GM23338 (cell line): ENCODE results near the gene PAQR5. TPM values are rescaled to one million over a fixed set of nuclear protein-coding genes. Genes with fewer than 3 reads are reported as not detected.

Source experiments
- ATAC-seq: fragments of 200-7000 bp; cut with Tn5 transposase; 3 replicates; pipeline ENCODE4 v1.9.1; 2020
- DNase-seq: peaks from one replicate; pipeline ENCODE4 v3.0.0-alpha.2; 2015; ENCODE audit warnings: low spot score
- H2AFZ ChIP-seq: fragments of 200-600 bp; sonication (generic); 2 replicates; pipeline ENCODE4 v1.8.0; 2016; ENCODE audit warnings: antibody characterized with exemption, mild to moderate bottlenecking, moderate library complexity
- H3F3A ChIP-seq: fragments of 200-600 bp; sonication (generic); replicated peaks from 2 replicates; pipeline ENCODE4 v1.8.0; 2017; ENCODE audit warnings: antibody characterized with exemption, mixed run types, low read depth
- H3K27ac ChIP-seq: fragments of 200-600 bp; sonication (generic); 2 replicates; pipeline ENCODE4 v1.6.1; 2016; ENCODE audit warnings: low read depth
- H3K27me3 ChIP-seq: fragments of 200-600 bp; sonication (generic); 2 replicates; pipeline ENCODE4 v1.8.0; 2016; ENCODE audit warnings: mild to moderate bottlenecking, mixed run types, moderate library complexity; ENCODE audit not compliant: insufficient read depth
- H3K36me3 ChIP-seq: fragments of 200-600 bp; sonication (generic); 2 replicates; pipeline ENCODE4 v1.8.0; 2016; ENCODE audit warnings: mild to moderate bottlenecking; ENCODE audit not compliant: insufficient read depth
- H3K4me1 ChIP-seq: fragments of 200-600 bp; sonication (generic); 2 replicates; pipeline ENCODE4 v1.8.0; 2016; ENCODE audit warnings: mild to moderate bottlenecking, moderate library complexity; ENCODE audit not compliant: insufficient read depth
- H3K4me2 ChIP-seq: fragments of 200-600 bp; sonication (generic); 2 replicates; pipeline ENCODE4 v1.7.1; 2017; ENCODE audit warnings: mixed run types
- H3K4me3 ChIP-seq: fragments of 200-600 bp; sonication (generic); 2 replicates; pipeline ENCODE4 v1.6.1; 2016; ENCODE audit warnings: mixed run types
- H3K79me2 ChIP-seq: fragments of 200-600 bp; sonication (generic); replicated peaks from 2 replicates; pipeline ENCODE4 v1.8.0; 2017; ENCODE audit warnings: mild to moderate bottlenecking; ENCODE audit not compliant: insufficient read depth
- H3K9me2 ChIP-seq: fragments of 200-600 bp; sonication (generic); 2 replicates; pipeline ENCODE4 v1.8.0; 2017; ENCODE audit not compliant: insufficient read depth
- H4K20me1 ChIP-seq: fragments of 200-600 bp; sonication (generic); replicated peaks from 2 replicates; pipeline ENCODE4 v1.8.0; 2017; ENCODE audit warnings: mild to moderate bottlenecking; ENCODE audit not compliant: insufficient read depth
- H3K27ac Mint-ChIP-seq: 2 replicates; pipeline ENCODE4 v1.8.0; 2020; ENCODE audit warnings: inconsistent platforms, mild to moderate bottlenecking, moderate library complexity, mixed read lengths
- H3K27me3 Mint-ChIP-seq: 3 replicates; pipeline ENCODE4 v1.8.0; 2022; ENCODE audit warnings: low read depth, mild to moderate bottlenecking, moderate library complexity, mixed read lengths, inconsistent platforms; ENCODE audit not compliant: insufficient read depth, poor library complexity
- H3K36me3 Mint-ChIP-seq: 3 replicates; pipeline ENCODE4 v1.8.0; 2021; ENCODE audit warnings: low read depth, mild to moderate bottlenecking, inconsistent platforms, moderate library complexity, mixed read lengths
- H3K4me1 Mint-ChIP-seq: 3 replicates; pipeline ENCODE4 v1.8.0; 2020; ENCODE audit warnings: mild to moderate bottlenecking, inconsistent platforms, mixed read lengths
- H3K4me3 Mint-ChIP-seq: 3 replicates; pipeline ENCODE4 v1.8.0; 2021; ENCODE audit warnings: moderate library complexity, mild to moderate bottlenecking, inconsistent platforms, mixed read lengths
- H3K9me3 Mint-ChIP-seq: 3 replicates; pipeline ENCODE4 v1.8.0; 2020; ENCODE audit warnings: moderate library complexity, mild to moderate bottlenecking, inconsistent platforms, mixed read lengths
- CREB1 ChIP-seq: fragments of 250-450 bp; sonication (Bioruptor Pico); IDR thresholded peaks from 2 replicates; pipeline ENCODE4 v1.5.0; 2020; ENCODE audit warnings: low read depth, mild to moderate bottlenecking, moderate library complexity
- CTCF ChIP-seq, 2 experiments: fragments of 200-600 bp in 1 of 2; sonication (generic) in 1 of 2; conservative IDR thresholded peaks; 2 replicates each; pipeline versions ENCODE4 v1.5.1 to v1.6.1; 2016 to 2017; ENCODE audit warnings: antibody characterized with exemption in 2 of 2, low read depth in 2 of 2, mild to moderate bottlenecking in 2 of 2, moderate library complexity in 1 of 2
- ETS1 ChIP-seq: IDR thresholded peaks from 2 replicates; pipeline ENCODE4 v1.6.1; 2016; ENCODE audit warnings: antibody characterized with exemption
- EZH2 ChIP-seq: fragments of 200-600 bp; sonication (generic); IDR thresholded peaks from one replicate; pipeline ENCODE4 v1.8.0; 2017; ENCODE audit warnings: antibody characterized with exemption, mild to moderate bottlenecking, low read depth; ENCODE audit not compliant: unreplicated experiment
- EZH2phosphoT487 ChIP-seq: fragments of 200-600 bp; sonication (generic); IDR thresholded peaks from one replicate; pipeline ENCODE4 v1.8.1; 2018; ENCODE audit warnings: antibody characterized with exemption; ENCODE audit not compliant: unreplicated experiment
- JUNB ChIP-seq: IDR thresholded peaks from one replicate; pipeline ENCODE4 v1.6.1; 2016; ENCODE audit warnings: antibody characterized with exemption; ENCODE audit not compliant: unreplicated experiment
- NANOG ChIP-seq: IDR thresholded peaks from 2 replicates; pipeline ENCODE4 v1.6.1; 2016; ENCODE audit warnings: antibody characterized with exemption, borderline replicate concordance
- POLR2AphosphoS5 ChIP-seq: IDR thresholded peaks from 2 replicates; pipeline ENCODE4 v1.6.1; 2016; ENCODE audit warnings: antibody characterized with exemption, low read depth
- STAT1 ChIP-seq: IDR thresholded peaks from one replicate; pipeline ENCODE4 v1.6.1; 2016; ENCODE audit warnings: antibody characterized with exemption; ENCODE audit not compliant: unreplicated experiment
- ZNF114 ChIP-seq: fragments of 250-450 bp; sonication (Bioruptor Pico); IDR thresholded peaks from 2 replicates; pipeline ENCODE4 v1.5.0; 2020; ENCODE audit warnings: mild to moderate bottlenecking, moderate library complexity
- ZNF331 ChIP-seq: fragments of 250-450 bp; sonication (Bioruptor Pico); IDR thresholded peaks from 2 replicates; pipeline ENCODE4 v1.5.0; 2020; ENCODE audit warnings: low read depth, mild to moderate bottlenecking, moderate library complexity
- polyA plus RNA-seq: library from polyadenylated mRNA; unstranded; fragments of >200 nt; fragmentation: Nextera tagmentation; extraction: Ambion mirVana; gene quantifications from 2 replicates; pipeline ENCODE4 v1.2.1, GENCODE V29; 2016
- total RNA-seq: library from RNA; depleted of rRNA; stranded (reverse); fragments of >200 nt; shearing (Covaris generic); gene quantifications from 2 replicates; pipeline ENCODE4 v1.2.3, GENCODE V29; 2014
- TF ChIP-seq, protein P1 (sequence below): fragments of 250-450 bp; sonication (Bioruptor Pico); IDR thresholded peaks from 2 replicates; pipeline ENCODE4 v1.5.0; 2020; ENCODE audit warnings: mild to moderate bottlenecking, moderate library complexity
- TF ChIP-seq, protein P2 (sequence below): IDR thresholded peaks from one replicate; pipeline ENCODE4 v1.6.1; 2018; ENCODE audit warnings: antibody characterized with exemption; ENCODE audit not compliant: unreplicated experiment

PAQR5 gene
- total and polyA plus RNA-seq, 2 experiments from 2014 or later: 8.7 to 14.5 TPM

GRCh38 chr15:69405110-69405509, 106.4 kb downstream of the PAQR5 start:
- H3K4me1 Mint-ChIP-seq: peaks cover 7% of the 10 kb centered on the region; the same call in 1 of the 3 replicates
- H3F3A ChIP-seq: no peaks in the 10 kb centered on the region
- no peak overlapping the region for H3K27ac Mint-ChIP-seq
- no peak overlapping the region for H3K4me3 Mint-ChIP-seq
- H3K27me3 Mint-ChIP-seq: peaks cover 3% of the 10 kb centered on the region
- no peaks in the 10 kb centered on the region for H3K9me3 Mint-ChIP-seq
- H3K27ac ChIP-seq: no peak overlapping the region
- no peaks in the 10 kb centered on the region; the same call in 1 of the 2 replicates for H3K4me1 ChIP-seq
- ATAC-seq: no peak
- no peaks in the 10 kb centered on the region for H3K79me2 ChIP-seq
- no peak overlapping the region for H2AFZ ChIP-seq
- no peaks in the 10 kb centered on the region for H3K9me2 ChIP-seq
- no peak overlapping the region for H3K4me2 ChIP-seq
- H3K36me3 Mint-ChIP-seq: no peaks in the 10 kb centered on the region; the same call in 2 of the 3 replicates
- no peak overlapping the region for H3K4me3 ChIP-seq
- DNase-seq: no peak
- H3K27me3 ChIP-seq: no peaks in the 10 kb centered on the region
- no peak for TF ChIP-seq EZH2
- TF ChIP-seq STAT1: no peak
- no peak for TF ChIP-seq CTCF (conservative IDR thresholded peaks at IDR 0.05; ENCODE audit: low read depth in 2 of 2)
- TF ChIP-seq, protein P1, sequence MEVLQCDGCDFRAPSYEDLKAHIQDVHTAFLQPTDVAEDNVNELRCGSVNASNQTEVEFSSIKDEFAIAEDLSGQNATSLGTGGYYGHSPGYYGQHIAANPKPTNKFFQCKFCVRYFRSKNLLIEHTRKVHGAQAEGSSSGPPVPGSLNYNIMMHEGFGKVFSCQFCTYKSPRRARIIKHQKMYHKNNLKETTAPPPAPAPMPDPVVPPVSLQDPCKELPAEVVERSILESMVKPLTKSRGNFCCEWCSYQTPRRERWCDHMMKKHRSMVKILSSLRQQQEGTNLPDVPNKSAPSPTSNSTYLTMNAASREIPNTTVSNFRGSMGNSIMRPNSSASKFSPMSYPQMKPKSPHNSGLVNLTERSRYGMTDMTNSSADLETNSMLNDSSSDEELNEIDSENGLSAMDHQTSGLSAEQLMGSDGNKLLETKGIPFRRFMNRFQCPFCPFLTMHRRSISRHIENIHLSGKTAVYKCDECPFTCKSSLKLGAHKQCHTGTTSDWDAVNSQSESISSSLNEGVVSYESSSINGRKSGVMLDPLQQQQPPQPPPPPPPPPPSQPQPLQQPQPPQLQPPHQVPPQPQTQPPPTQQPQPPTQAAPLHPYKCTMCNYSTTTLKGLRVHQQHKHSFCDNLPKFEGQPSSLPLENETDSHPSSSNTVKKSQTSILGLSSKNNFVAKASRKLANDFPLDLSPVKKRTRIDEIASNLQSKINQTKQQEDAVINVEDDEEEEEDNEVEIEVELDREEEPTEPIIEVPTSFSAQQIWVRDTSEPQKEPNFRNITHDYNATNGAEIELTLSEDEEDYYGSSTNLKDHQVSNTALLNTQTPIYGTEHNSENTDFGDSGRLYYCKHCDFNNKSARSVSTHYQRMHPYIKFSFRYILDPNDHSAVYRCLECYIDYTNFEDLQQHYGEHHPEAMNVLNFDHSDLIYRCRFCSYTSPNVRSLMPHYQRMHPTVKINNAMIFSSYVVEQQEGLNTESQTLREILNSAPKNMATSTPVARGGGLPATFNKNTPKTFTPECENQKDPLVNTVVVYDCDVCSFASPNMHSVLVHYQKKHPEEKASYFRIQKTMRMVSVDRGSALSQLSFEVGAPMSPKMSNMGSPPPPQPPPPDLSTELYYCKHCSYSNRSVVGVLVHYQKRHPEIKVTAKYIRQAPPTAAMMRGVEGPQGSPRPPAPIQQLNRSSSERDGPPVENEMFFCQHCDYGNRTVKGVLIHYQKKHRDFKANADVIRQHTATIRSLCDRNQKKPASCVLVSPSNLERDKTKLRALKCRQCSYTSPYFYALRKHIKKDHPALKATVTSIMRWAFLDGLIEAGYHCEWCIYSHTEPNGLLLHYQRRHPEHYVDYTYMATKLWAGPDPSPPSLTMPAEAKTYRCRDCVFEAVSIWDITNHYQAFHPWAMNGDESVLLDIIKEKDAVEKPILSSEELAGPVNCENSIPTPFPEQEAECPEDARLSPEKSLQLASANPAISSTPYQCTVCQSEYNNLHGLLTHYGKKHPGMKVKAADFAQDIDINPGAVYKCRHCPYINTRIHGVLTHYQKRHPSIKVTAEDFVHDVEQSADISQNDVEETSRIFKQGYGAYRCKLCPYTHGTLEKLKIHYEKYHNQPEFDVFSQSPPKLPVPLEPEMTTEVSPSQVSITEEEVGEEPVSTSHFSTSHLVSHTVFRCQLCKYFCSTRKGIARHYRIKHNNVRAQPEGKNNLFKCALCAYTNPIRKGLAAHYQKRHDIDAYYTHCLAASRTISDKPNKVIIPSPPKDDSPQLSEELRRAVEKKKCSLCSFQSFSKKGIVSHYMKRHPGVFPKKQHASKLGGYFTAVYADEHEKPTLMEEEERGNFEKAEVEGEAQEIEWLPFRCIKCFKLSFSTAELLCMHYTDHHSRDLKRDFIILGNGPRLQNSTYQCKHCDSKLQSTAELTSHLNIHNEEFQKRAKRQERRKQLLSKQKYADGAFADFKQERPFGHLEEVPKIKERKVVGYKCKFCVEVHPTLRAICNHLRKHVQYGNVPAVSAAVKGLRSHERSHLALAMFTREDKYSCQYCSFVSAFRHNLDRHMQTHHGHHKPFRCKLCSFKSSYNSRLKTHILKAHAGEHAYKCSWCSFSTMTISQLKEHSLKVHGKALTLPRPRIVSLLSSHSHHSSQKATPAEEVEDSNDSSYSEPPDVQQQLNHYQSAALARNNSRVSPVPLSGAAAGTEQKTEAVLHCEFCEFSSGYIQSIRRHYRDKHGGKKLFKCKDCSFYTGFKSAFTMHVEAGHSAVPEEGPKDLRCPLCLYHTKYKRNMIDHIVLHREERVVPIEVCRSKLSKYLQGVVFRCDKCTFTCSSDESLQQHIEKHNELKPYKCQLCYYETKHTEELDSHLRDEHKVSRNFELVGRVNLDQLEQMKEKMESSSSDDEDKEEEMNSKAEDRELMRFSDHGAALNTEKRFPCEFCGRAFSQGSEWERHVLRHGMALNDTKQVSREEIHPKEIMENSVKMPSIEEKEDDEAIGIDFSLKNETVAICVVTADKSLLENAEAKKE (CRISPR knock-in tag): no peak
- no peak for TF ChIP-seq ETS1
- no peak for TF ChIP-seq JUNB
- TF ChIP-seq, protein P2, sequence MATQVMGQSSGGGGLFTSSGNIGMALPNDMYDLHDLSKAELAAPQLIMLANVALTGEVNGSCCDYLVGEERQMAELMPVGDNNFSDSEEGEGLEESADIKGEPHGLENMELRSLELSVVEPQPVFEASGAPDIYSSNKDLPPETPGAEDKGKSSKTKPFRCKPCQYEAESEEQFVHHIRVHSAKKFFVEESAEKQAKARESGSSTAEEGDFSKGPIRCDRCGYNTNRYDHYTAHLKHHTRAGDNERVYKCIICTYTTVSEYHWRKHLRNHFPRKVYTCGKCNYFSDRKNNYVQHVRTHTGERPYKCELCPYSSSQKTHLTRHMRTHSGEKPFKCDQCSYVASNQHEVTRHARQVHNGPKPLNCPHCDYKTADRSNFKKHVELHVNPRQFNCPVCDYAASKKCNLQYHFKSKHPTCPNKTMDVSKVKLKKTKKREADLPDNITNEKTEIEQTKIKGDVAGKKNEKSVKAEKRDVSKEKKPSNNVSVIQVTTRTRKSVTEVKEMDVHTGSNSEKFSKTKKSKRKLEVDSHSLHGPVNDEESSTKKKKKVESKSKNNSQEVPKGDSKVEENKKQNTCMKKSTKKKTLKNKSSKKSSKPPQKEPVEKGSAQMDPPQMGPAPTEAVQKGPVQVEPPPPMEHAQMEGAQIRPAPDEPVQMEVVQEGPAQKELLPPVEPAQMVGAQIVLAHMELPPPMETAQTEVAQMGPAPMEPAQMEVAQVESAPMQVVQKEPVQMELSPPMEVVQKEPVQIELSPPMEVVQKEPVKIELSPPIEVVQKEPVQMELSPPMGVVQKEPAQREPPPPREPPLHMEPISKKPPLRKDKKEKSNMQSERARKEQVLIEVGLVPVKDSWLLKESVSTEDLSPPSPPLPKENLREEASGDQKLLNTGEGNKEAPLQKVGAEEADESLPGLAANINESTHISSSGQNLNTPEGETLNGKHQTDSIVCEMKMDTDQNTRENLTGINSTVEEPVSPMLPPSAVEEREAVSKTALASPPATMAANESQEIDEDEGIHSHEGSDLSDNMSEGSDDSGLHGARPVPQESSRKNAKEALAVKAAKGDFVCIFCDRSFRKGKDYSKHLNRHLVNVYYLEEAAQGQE: no peak
- no peak for TF ChIP-seq EZH2phosphoT487
- no peak for TF ChIP-seq NANOG
- TF ChIP-seq ZNF114 (CRISPR knock-in tag): no peak
- TF ChIP-seq POLR2AphosphoS5: no peak
- TF ChIP-seq ZNF331 (CRISPR knock-in tag): no peak
- no peak for TF ChIP-seq CREB1
- H3K36me3 ChIP-seq: no peaks in the 10 kb centered on the region
- no peaks in the 10 kb centered on the region for H4K20me1 ChIP-seq
